Right ventricle myocardium superior (tissue), 1 donor: ENCODE measurements around the gene XXYLT1. TPM values are rescaled to one million over a fixed set of nuclear protein-coding genes. Genes with fewer than 3 reads are reported as not detected.
A peak's percentile ranks its signal among the peaks of the same experiment; 100 is the strongest.

Experiments used
- ATAC-seq: fragments of 200-7000 bp; cut with Tn5 transposase; one replicate; pipeline ENCODE4 v1.9.1; 2020; ENCODE audit warnings: mild to moderate bottlenecking; ENCODE audit not compliant: poor library complexity
- DNase-seq: peaks from one replicate; pipeline ENCODE4 v3.0.0-alpha.2; 2020
- intact Hi-C: fragments of 100-400 bp; cut with DNase I; formaldehyde crosslinking; loops from one replicate; pipeline ENCODE4 v1.11.2; 2022
- total RNA-seq: library from RNA; stranded (reverse); fragmentation: NEBNext Ultra II Directional; extraction: Animal tissue kit (Norgen Biotek cat#: 25700); gene quantifications from one replicate; pipeline ENCODE4 v1.2.1, GENCODE V29; 2021
- donor health status: DM: no; HTN: yes; CAD: no; lungs with severe emphysema.

Gene XXYLT1
- total RNA-seq, 1 donor from 2014 or later = 2.6 TPM

- DNase-seq = no peak
- ATAC-seq = no peak
- intact Hi-C loops = loop anchor here (10.0 kb wide), 1 partner anchor 131 kb away; no protein-coding TSS in a partner anchor
These were observed 15.1 kb downstream of the XXYLT1 start for GRCh38 chr3:195255571-195256501.

GRCh38 chr3:195255176-195255500 lies 15.8 kb downstream of the XXYLT1 start:
- DNase-seq (no peak), ATAC-seq (no peak)
- intact Hi-C loops = loop anchor here (10.0 kb wide), 1 partner anchor 130 kb away; no protein-coding TSS in a partner anchor

GRCh38 chr3:195254454-195255175 lies 16.3 kb downstream of the XXYLT1 start:
- ATAC-seq (no peak), DNase-seq (no peak)
- intact Hi-C loops = loop anchor here (10.0 kb wide), 1 partner anchor 130 kb away; no protein-coding TSS in a partner anchor

GRCh38 chr3:195253923-195254432 lies 17.0 kb downstream of the XXYLT1 start:
- DNase-seq (no peak), ATAC-seq (no peak)
- intact Hi-C loops = loop anchor here (10.0 kb wide), 1 partner anchor 129 kb away; no protein-coding TSS in a partner anchor

GRCh38 chr3:195251336-195252065 lies 19.5 kb downstream of the XXYLT1 start:
- ATAC-seq = no peak
- no peak for DNase-seq
- intact Hi-C loops = loop anchor here (10.0 kb wide), 1 partner anchor 127 kb away; no protein-coding TSS in a partner anchor

GRCh38 chr3:195250473-195251251 lies 20.3 kb downstream of the XXYLT1 start:
- ATAC-seq = peak; percentile 60
- intact Hi-C loops = loop anchor here (10.0 kb wide), 1 partner anchor 126 kb away; no protein-coding TSS in a partner anchor
- DNase-seq = no peak

- ATAC-seq (no peak), DNase-seq (no peak)
- intact Hi-C loops = loop anchor here (10.0 kb wide), 1 partner anchor 125 kb away; no protein-coding TSS in a partner anchor
These were observed 21.0 kb downstream of the XXYLT1 start for GRCh38 chr3:195249858-195250464.

- intact Hi-C loops = no loop called here
- ATAC-seq (no peak), DNase-seq (no peak)
These were observed 21.7 kb downstream of the XXYLT1 start for GRCh38 chr3:195249057-195249770.

- DNase-seq (no peak), ATAC-seq (no peak)
- intact Hi-C loops = no loop called here
These were observed 22.7 kb downstream of the XXYLT1 start for GRCh38 chr3:195248281-195248680.

- intact Hi-C loops = no loop called here
- ATAC-seq = no peak
- DNase-seq = no peak
These were observed 23.1 kb downstream of the XXYLT1 start for GRCh38 chr3:195247863-195248189.

- intact Hi-C loops = no loop called here
- no peak for DNase-seq
- no peak for ATAC-seq
These were observed 23.7 kb downstream of the XXYLT1 start for GRCh38 chr3:195247086-195247862.

GRCh38 chr3:195246581-195246995 lies 24.4 kb downstream of the XXYLT1 start:
- ATAC-seq = no peak
- DNase-seq = no peak
- intact Hi-C loops = no loop called here

- ATAC-seq (no peak), DNase-seq (no peak)
- intact Hi-C loops = no loop called here
These were observed 25.4 kb downstream of the XXYLT1 start for GRCh38 chr3:195245531-195245951.

GRCh38 chr3:195241592-195242355 lies 29.2 kb downstream of the XXYLT1 start:
- DNase-seq (no peak), ATAC-seq (no peak)
- intact Hi-C loops = no loop called here

GRCh38 chr3:195240939-195241338 lies 30.0 kb downstream of the XXYLT1 start:
- DNase-seq (no peak), ATAC-seq (no peak)
- intact Hi-C loops = no loop called here
